Measurements from ENCODE around the gene RAD51B. TPM values are rescaled to one million over a fixed set of nuclear protein-coding genes. Genes with fewer than 3 reads are reported as not detected.

The RAD51B gene
- total RNA-seq = 13.1 and 16.3 TPM in 2 replicates
- 4.6 and 7.9 TPM in 2 replicates for polyA plus RNA-seq
- polyA plus RNA-seq (2012) = 3.5 and 7.8 TPM in 2 replicates
- polyA minus RNA-seq (ENCODE audit: low replicate concordance) = 5.8 and 22.5 TPM in 2 replicates

DNA sequence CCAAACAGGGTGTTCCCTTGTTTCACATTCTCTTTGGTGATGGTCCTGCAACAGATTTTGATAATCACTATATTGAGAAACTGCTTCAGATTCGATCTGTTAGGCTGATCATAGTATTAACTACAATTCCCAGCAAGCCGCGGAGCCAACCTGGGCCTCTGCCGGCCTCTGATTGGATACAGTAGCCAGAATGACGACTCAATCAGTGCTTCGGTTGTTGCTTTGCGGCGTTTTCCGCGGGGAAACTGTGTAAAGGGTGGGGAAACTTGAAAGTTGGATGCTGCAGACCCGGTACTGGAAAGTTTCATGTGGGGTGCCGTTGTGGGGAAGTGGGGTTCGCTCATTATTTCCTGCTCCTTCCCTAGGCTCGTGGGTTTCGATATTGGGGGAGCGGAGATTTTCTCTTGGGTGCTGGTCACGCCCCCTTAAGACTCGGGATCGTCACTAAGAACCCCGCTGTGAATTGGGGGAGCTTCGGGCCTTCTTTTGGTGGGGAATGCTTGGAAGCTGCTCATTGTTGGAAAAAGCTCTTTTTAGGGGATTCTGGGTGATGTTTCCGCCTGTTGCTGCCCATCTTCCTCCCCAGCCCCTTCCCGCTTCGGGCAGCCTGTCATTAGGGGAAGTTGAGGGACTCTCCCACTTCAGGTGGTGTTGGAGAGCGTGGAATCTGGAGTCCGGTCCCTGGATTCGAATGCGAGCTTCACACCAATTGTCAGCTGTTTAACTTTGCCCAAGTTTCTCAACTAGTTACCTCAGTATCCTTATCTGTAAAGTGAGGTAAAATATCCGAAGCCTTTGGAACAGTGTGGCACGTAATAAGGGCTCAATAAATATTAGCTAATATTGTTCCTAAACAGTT, at the start of gene RAD51B:
RAD51B (plus strand) TSS at position 217 of the 859 bp plus-strand sequence.
- peaks cover 8% of the 10 kb centered on the region for H3K4me1 ChIP-seq (ENCODE audit: control insufficient read depth, extremely low read depth, insufficient read depth, low read length)
- no peaks in the 10 kb centered on the region for H3K36me3 ChIP-seq (ENCODE audit: control insufficient read depth, insufficient read depth, low read length)
- H2AFZ ChIP-seq (ENCODE audit: low read length) = peak within 1 kb of the TSS; percentile 95
- H3K79me2 ChIP-seq (ENCODE audit: control insufficient read depth, insufficient read depth, low read length) = peaks cover 7% of the 10 kb centered on the region
- no peak for TF ChIP-seq CTCF (conservative IDR thresholded peaks at IDR 0.05 in 1 of 2, IDR thresholded peaks at IDR 0.05 in 1 of 2; ENCODE audit: low read depth in 1 of 2, low read length in 2 of 2)
- peak within 1 kb of the TSS; percentile 72 for H3K27ac ChIP-seq (ENCODE audit: insufficient read depth, low read length)
- H3K4me2 ChIP-seq (ENCODE audit: extremely low read depth, insufficient read depth, low read length) = peak within 1 kb of the TSS; percentile 79
- H3K27me3 ChIP-seq (ENCODE audit: control insufficient read depth, insufficient read depth, low read length) = no peaks in the 10 kb centered on the region
- peak within 1 kb of the TSS; percentile 80 for H3K9ac ChIP-seq (ENCODE audit: insufficient read depth, low read length)
- H3K4me3 ChIP-seq (replicated peaks in 1 of 4; ENCODE audit: control extremely low read depth in 1 of 4, insufficient read depth in 1 of 4, low read depth in 3 of 4, low read length in 4 of 4) = peak within 1 kb of the TSS; percentile 81 to 99 (median 96)
- H3K9me3 ChIP-seq (ENCODE audit: control insufficient read depth, insufficient read depth, low read depth, low read length) = no peaks in the 10 kb centered on the region
- no peaks in the 10 kb centered on the region for H4K20me1 ChIP-seq (ENCODE audit: control insufficient read depth, extremely low read depth, insufficient read depth, low read length)
- peak; percentile 76 to 85 for DNase-seq (ENCODE audit: low read depth in 2 of 2)

DNA sequence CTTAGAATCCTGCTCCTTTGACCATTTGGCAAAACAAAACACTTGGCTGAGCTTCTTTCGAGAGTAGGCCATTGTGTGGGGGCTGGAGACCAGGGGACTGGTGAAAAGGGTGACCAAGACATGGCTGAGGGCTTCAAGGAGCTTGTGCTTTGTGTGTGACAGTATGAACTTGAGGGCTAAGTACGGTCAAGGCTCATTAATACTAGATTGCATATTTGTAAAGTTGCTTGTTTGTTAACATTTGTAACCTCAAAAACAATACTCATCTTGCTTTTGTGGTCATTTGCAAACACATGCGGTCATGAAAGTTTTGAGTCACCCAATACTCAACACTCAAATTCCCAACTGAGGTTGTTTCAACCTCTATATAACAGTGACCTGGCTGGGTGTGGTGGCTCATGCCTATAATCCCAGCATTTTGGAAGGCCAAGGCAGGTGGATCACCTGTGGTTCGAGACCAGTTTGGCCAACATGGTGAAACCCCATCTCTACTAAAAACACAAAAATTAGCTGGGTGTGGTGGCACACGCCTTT, 45.7 kb upstream of the RAD51B start:
- Histone ChIP-seq H3K36me3 (ENCODE audit: control insufficient read depth, insufficient read depth, low read length) (peaks cover 8% of the 10 kb centered on the region), H3K4me1 (ENCODE audit: control insufficient read depth, extremely low read depth, insufficient read depth, low read length) (no peaks in the 10 kb centered on the region), H3K27ac (ENCODE audit: insufficient read depth, low read length) (no peak overlapping the region), H3K79me2 (ENCODE audit: control insufficient read depth, insufficient read depth, low read length) (no peaks in the 10 kb centered on the region), H4K20me1 (ENCODE audit: control insufficient read depth, extremely low read depth, insufficient read depth, low read length) (no peaks in the 10 kb centered on the region), H3K9ac (ENCODE audit: insufficient read depth, low read length) (no peak overlapping the region), H3K4me3 (replicated peaks in 1 of 4; ENCODE audit: control extremely low read depth in 1 of 4, insufficient read depth in 1 of 4, low read depth in 3 of 4, low read length in 4 of 4) (no peak overlapping the region), H3K4me2 (ENCODE audit: extremely low read depth, insufficient read depth, low read length) (no peak overlapping the region), H3K27me3 (ENCODE audit: control insufficient read depth, insufficient read depth, low read length) (no peaks in the 10 kb centered on the region), H2AFZ (ENCODE audit: low read length) (no peak overlapping the region), H3K9me3 (ENCODE audit: control insufficient read depth, insufficient read depth, low read depth, low read length) (no peaks in the 10 kb centered on the region)
- TF ChIP-seq EZH2 (IDR thresholded peaks at IDR 0.05; ENCODE audit: low read length, missing control alignments) (no peak), CTCF (conservative IDR thresholded peaks at IDR 0.05 in 1 of 2, IDR thresholded peaks at IDR 0.05 in 1 of 2; ENCODE audit: low read depth in 1 of 2, low read length in 2 of 2) (no peak)
- no peak for DNase-seq (ENCODE audit: low read depth in 2 of 2)

DNA sequence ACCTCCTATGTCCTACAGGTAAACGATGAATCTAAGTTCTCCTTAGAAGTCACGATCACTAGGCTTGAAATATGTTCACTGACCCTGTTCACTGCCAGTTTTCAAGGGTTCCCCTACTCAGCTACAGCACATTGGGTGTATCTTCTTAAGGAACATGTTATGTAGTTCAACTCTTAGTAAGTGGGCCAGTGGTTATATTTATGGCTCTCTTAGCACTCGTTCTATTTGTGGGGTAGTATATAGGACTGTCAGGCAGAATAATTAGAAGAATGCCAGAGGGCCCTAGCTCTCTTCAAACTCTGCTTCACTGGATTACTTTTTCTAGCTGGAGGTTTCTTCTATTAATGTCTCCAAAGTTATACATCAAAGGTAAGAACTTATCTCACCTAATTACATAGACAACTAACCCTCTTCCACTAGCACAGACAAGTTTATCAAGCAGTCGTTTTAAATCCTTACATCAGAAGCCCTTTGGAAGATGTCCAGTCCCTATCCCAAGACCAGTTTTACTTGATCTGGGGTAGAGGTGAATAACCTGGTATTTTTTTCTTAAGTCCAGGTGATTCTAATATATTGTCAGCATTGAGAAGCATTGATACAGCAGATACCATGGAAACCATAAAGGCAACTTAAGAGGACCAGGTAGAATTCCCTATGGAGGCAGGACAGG, 42.8 kb upstream of the RAD51B start:
- no peak overlapping the region for H3K27ac ChIP-seq (ENCODE audit: insufficient read depth, low read length)

More for the DNA sequence above, 42.8 kb upstream of the RAD51B start:
- Histone ChIP-seq H4K20me1 (ENCODE audit: control insufficient read depth, extremely low read depth, insufficient read depth, low read length) (no peaks in the 10 kb centered on the region), H3K4me2 (ENCODE audit: extremely low read depth, insufficient read depth, low read length) (no peak overlapping the region), H3K79me2 (ENCODE audit: control insufficient read depth, insufficient read depth, low read length) (no peaks in the 10 kb centered on the region), H3K27me3 (ENCODE audit: control insufficient read depth, insufficient read depth, low read length) (no peaks in the 10 kb centered on the region), H3K9me3 (ENCODE audit: control insufficient read depth, insufficient read depth, low read depth, low read length) (no peaks in the 10 kb centered on the region), H2AFZ (ENCODE audit: low read length) (no peak overlapping the region), H3K9ac (ENCODE audit: insufficient read depth, low read length) (no peak overlapping the region), H3K4me1 (ENCODE audit: control insufficient read depth, extremely low read depth, insufficient read depth, low read length) (no peaks in the 10 kb centered on the region), H3K4me3 (replicated peaks in 1 of 4; ENCODE audit: control extremely low read depth in 1 of 4, insufficient read depth in 1 of 4, low read depth in 3 of 4, low read length in 4 of 4) (no peak overlapping the region), H3K36me3 (ENCODE audit: control insufficient read depth, insufficient read depth, low read length) (peaks cover 12% of the 10 kb centered on the region)
- TF ChIP-seq CTCF (conservative IDR thresholded peaks at IDR 0.05 in 1 of 2, IDR thresholded peaks at IDR 0.05 in 1 of 2; ENCODE audit: low read depth in 1 of 2, low read length in 2 of 2) = no peak
- no peak for TF ChIP-seq EZH2 (IDR thresholded peaks at IDR 0.05; ENCODE audit: low read length, missing control alignments)
- DNase-seq (ENCODE audit: low read depth in 2 of 2) = no peak
